ENCODE results near the gene GATAD2B. TPM values are rescaled to one million over a fixed set of nuclear protein-coding genes. Genes with fewer than 3 reads are reported as not detected.

GATAD2B gene
- total and polyA plus RNA-seq, 2 of the 4 experiments (the other 2 are of a cell fraction), result 3.8 to 6.2 TPM

GRCh38 chr1:153827168-153827964, 95.4 kb downstream of the GATAD2B start (continued):
- TF ChIP-seq MAZ (IDR thresholded peaks at IDR 0.05; ENCODE audit: borderline replicate concordance, low read depth, low read length), result no peak

GRCh38 chr1:153818876-153819275, 103.9 kb downstream of the GATAD2B start:
- Histone ChIP-seq H4K91ac (ENCODE audit: insufficient read depth, low read depth, low read length) (no peak overlapping the region), H2BK20ac (ENCODE audit: low read depth, low read length) (no peak overlapping the region), H3K4me1 (ENCODE audit: control insufficient read depth, insufficient read depth, low read length) (no peaks in the 10 kb centered on the region), H3K4me2 (ENCODE audit: low read depth, low read length) (no peak overlapping the region), H4K5ac (ENCODE audit: low read depth, low read length) (no peak overlapping the region), H4K8ac (ENCODE audit: low read depth in 2 of 2, low read length in 2 of 2) (no peak overlapping the region), H3K4me3 (ENCODE audit: insufficient read depth, low read depth, low read length) (no peak overlapping the region), H2AK9ac (replicated peaks; ENCODE audit: low read depth, low read length, poor library complexity) (no peak overlapping the region), H3K9ac (ENCODE audit: low read depth, low read length) (no peak overlapping the region), H3K4ac (ENCODE audit: low read depth, low read length) (no peak overlapping the region), H2BK5ac (ENCODE audit: low read depth, low read length, poor library complexity, severe bottlenecking) (no peak overlapping the region), H3K27ac (ENCODE audit: insufficient read depth, low read length) (no peak overlapping the region), H3K56ac (ENCODE audit: extremely low read depth, insufficient read depth, low read length) (no peak overlapping the region), H3K79me1 (ENCODE audit: low read depth in 1 of 2, low read length in 2 of 2) (peaks cover 0 to 5% of the 10 kb centered on the region in 2 experiments; a peak in 2 of 4 replicates), H3K23ac (ENCODE audit: low read depth, low read length) (no peak overlapping the region), H4K20me1 (ENCODE audit: insufficient read depth, low read length) (no peaks in the 10 kb centered on the region), H3K27me3 (ENCODE audit: control insufficient read depth, insufficient read depth, low read length) (no peaks in the 10 kb centered on the region), H2BK15ac (ENCODE audit: low read depth, low read length) (no peak overlapping the region), H3K18ac (ENCODE audit: low read depth, low read length) (no peak overlapping the region), H2BK120ac (ENCODE audit: low read depth, low read length) (no peak overlapping the region), H2AK5ac (ENCODE audit: low read depth, low read length) (no peak overlapping the region), H3K9me1 (ENCODE audit: insufficient read depth, low read length) (no peaks in the 10 kb centered on the region), H3K9me3 (ENCODE audit: control insufficient read depth, insufficient read depth, low read length) (no peaks in the 10 kb centered on the region), H3K36me3 (ENCODE audit: control insufficient read depth, insufficient read depth, low read length) (peaks cover 30% of the 10 kb centered on the region), H2AFZ (replicated peaks; ENCODE audit: low read length, poor library complexity) (no peak overlapping the region), H3K14ac (replicated peaks; ENCODE audit: low read depth, low read length) (no peak overlapping the region)
- TF ChIP-seq FOS (IDR thresholded peaks at IDR 0.05; ENCODE audit: low read depth, low read length), result no peak
- POLR2A ChIA-PET (ENCODE audit: unreplicated experiment), result no interaction called here
- BruUV-seq (replicated peaks), result no TSS peak
- dilution Hi-C loops (cut with HindIII; ENCODE audit: low sequenced_read_pairs, unreplicated experiment), result loop anchor here (25.0 kb wide), 1 partner anchor 93 kb away; the partner anchor contains the start of gene GATAD2B
- ATAC-seq (ENCODE audit: low read depth) (no peak), DNase-seq (no peak)
- intact Hi-C loops (cut with micrococcal nuclease), result no loop called here
- CTCF ChIA-PET, result interaction anchor here (1.2 kb wide), 1 partner anchor 15 kb away, joined by 5 read pairs; no protein-coding TSS in a partner anchor
- in situ Hi-C loops (cut with MboI; ENCODE audit: low sequenced_read_pairs), result no loop called here
- WGBS, 2 experiments (ENCODE audit: extremely low coverage in 2 of 2, insufficient read length in 1 of 2), result no CpG with 5 or more reads among the region's 2 CpGs
